ENCODE results near the gene RETREG1.
"Not testable (repeated sequence)": the region's sequence is repeated elsewhere in the genome, so short reads cannot be mapped to it uniquely, and the experiment has no call there.

The RETREG1 gene

GRCh38 chr5:16616536-16617273 lies at the start of gene RETREG1:
TSS of gene RETREG1 (minus strand) at chr5:16616997. CDS start at chr5:16616971, 26 bp downstream.
- peak; percentile 84 for DNase-seq (ENCODE audit: low spot score)

- DNase-seq (ENCODE audit: low spot score), result no peak
These were observed 49.5 kb upstream of the RETREG1 start for GRCh38 chr5:16666130-16666882.

- DNase-seq (ENCODE audit: low spot score), result no peak
These were observed 48.8 kb upstream of the RETREG1 start for GRCh38 chr5:16665601-16666000.

GRCh38 chr5:16664368-16664767 lies 47.6 kb upstream of the RETREG1 start:
- DNase-seq (ENCODE audit: low spot score), result no peak

- no peak for DNase-seq (ENCODE audit: low spot score)
These were observed 47.0 kb upstream of the RETREG1 start for GRCh38 chr5:16663840-16664239.

- DNase-seq (ENCODE audit: low spot score), result no peak
These were observed 44.9 kb upstream of the RETREG1 start for GRCh38 chr5:16661713-16662112.

- DNase-seq (ENCODE audit: low spot score), result no peak
These were observed 44.2 kb upstream of the RETREG1 start for GRCh38 chr5:16660982-16661381.

- no peak for DNase-seq (ENCODE audit: low spot score)
These were observed 42.7 kb upstream of the RETREG1 start for GRCh38 chr5:16659536-16659935.

- no peak for DNase-seq (ENCODE audit: low spot score)
These were observed 39.9 kb upstream of the RETREG1 start for GRCh38 chr5:16656561-16657191.

GRCh38 chr5:16654647-16655334 lies 38.0 kb upstream of the RETREG1 start:
- DNase-seq (ENCODE audit: low spot score), result no peak

GRCh38 chr5:16648739-16649138 lies 31.9 kb upstream of the RETREG1 start:
- DNase-seq (ENCODE audit: low spot score), result not testable (repeated sequence)

- DNase-seq (ENCODE audit: low spot score), result no peak
These were observed 27.6 kb upstream of the RETREG1 start for GRCh38 chr5:16644301-16644889.

- DNase-seq (ENCODE audit: low spot score), result no peak
These were observed 26.1 kb upstream of the RETREG1 start for GRCh38 chr5:16642867-16643266.

GRCh38 chr5:16639206-16639605 lies 22.4 kb upstream of the RETREG1 start:
- no peak for DNase-seq (ENCODE audit: low spot score)

- DNase-seq (ENCODE audit: low spot score), result no peak
These were observed 11.6 kb upstream of the RETREG1 start for GRCh38 chr5:16628376-16628775.

GRCh38 chr5:16626696-16627264 lies 10.0 kb upstream of the RETREG1 start:
- DNase-seq (ENCODE audit: low spot score), result peak; percentile 16

- no peak for DNase-seq (ENCODE audit: low spot score)
These were observed 8.3 kb upstream of the RETREG1 start for GRCh38 chr5:16625096-16625495.

- no peak for DNase-seq (ENCODE audit: low spot score)
These were observed 2.3 kb upstream of the RETREG1 start for GRCh38 chr5:16619136-16619535.

- no peak for DNase-seq (ENCODE audit: low spot score)
These were observed 1.5 kb upstream of the RETREG1 start for GRCh38 chr5:16618138-16618897.

GRCh38 chr5:16617274-16617968 lies 624 bp upstream of the RETREG1 start:
- peak; percentile 32 for DNase-seq (ENCODE audit: low spot score)

All from CD4-positive, alpha-beta T cell treated with Interleukin-15 for 4 hours (primary cell).